H1 (cell line): ENCODE results near the gene HDX. TPM values are rescaled to one million over a fixed set of nuclear protein-coding genes. Genes with fewer than 3 reads are reported as not detected.

Source experiments
- CTCF ChIA-PET: fragments of 300-600 bp; sonication (Branson Sonifier 250); formaldehyde crosslinking; loops from one replicate; lab custom pipeline; 2021; ENCODE audit not compliant: partially characterized antibody; lab: Charles Lee
- POLR2A ChIA-PET: fragments of 300-600 bp; sonication (Branson Sonifier 250); formaldehyde crosslinking; loops from one replicate; lab custom pipeline; 2021; ENCODE audit warnings: inconsistent platforms; ENCODE audit not compliant: partially characterized antibody; lab: Charles Lee
- DNase-seq, 2 experiments: peaks; one replicate each; pipeline versions ENCODE4 v3.0.0 to v3.0.0-alpha.2; 2010 to 2022; ENCODE audit warnings: low spot score in 2 of 2, low read depth in 1 of 2, mixed read lengths in 1 of 2
- FAIRE-seq: peaks from 2 replicates; lab custom pipeline; 2011; peaks lifted over from hg19 to GRCh38; lab: Jason Lieb, UNC
- H2AFZ ChIP-seq: 2 replicates; pipeline ENCODE4 v1.8.1; 2012; ENCODE audit warnings: low read length, inconsistent platforms
- H2AK5ac ChIP-seq: 2 replicates; pipeline ENCODE4 v1.6.1; 2013; ENCODE audit warnings: low read depth, low read length
- H2BK120ac ChIP-seq: replicated peaks from 2 replicates; pipeline ENCODE3; 2013; ENCODE audit warnings: low read depth, low read length, inconsistent platforms
- H2BK12ac ChIP-seq: 2 replicates; pipeline ENCODE4 v1.6.1; 2013; ENCODE audit warnings: low read depth, low read length
- H2BK15ac ChIP-seq: 2 replicates; pipeline ENCODE4 v1.6.1; 2013; ENCODE audit warnings: low read length
- H2BK20ac ChIP-seq: 2 replicates; pipeline ENCODE4 v1.6.1; 2013; ENCODE audit warnings: low read length
- H2BK5ac ChIP-seq: 2 replicates; pipeline ENCODE4 v1.6.1; 2013; ENCODE audit warnings: low read depth, low read length
- H3K14ac ChIP-seq: 2 replicates; pipeline ENCODE4 v1.6.1; 2013; ENCODE audit warnings: inconsistent platforms; ENCODE audit not compliant: insufficient read length
- H3K18ac ChIP-seq: 2 replicates; pipeline ENCODE4 v1.6.1; 2013; ENCODE audit warnings: low read length; ENCODE audit errors: extremely low read depth
- H3K23ac ChIP-seq: 2 replicates; pipeline ENCODE4 v1.6.1; 2013; ENCODE audit warnings: inconsistent platforms; ENCODE audit not compliant: insufficient read length
- H3K23me2 ChIP-seq: 2 replicates; pipeline ENCODE4 v1.6.1; 2013; ENCODE audit warnings: low read depth, low read length
- H3K27ac ChIP-seq: 2 replicates; pipeline ENCODE4 v1.6.1; 2011; ENCODE audit warnings: low read depth, low read length, inconsistent platforms
- H3K27me3 ChIP-seq, 4 experiments: replicated peaks in 1 of 4; 1 replicate in 1 of 4; 2 replicates in 3 of 4; pipeline versions ENCODE4 v1.6.1 to v1.8.1; 2011 to 2013; ENCODE audit warnings: low read length in 3 of 4, mild to moderate bottlenecking in 3 of 4, inconsistent platforms in 2 of 4, mixed read lengths in 2 of 4, moderate library complexity in 1 of 4; ENCODE audit not compliant: control insufficient read depth in 3 of 4, insufficient read depth in 3 of 4; ENCODE audit errors: extremely low read depth in 1 of 4
- H3K36me3 ChIP-seq, 4 experiments: 2 replicates each; pipeline versions ENCODE4 v1.6.1 to v1.8.1; 2011 to 2013; ENCODE audit warnings: mild to moderate bottlenecking in 4 of 4, low read length in 3 of 4, moderate library complexity in 2 of 4, control low read depth in 1 of 4, inconsistent platforms in 1 of 4; ENCODE audit not compliant: insufficient read depth in 4 of 4, control insufficient read depth in 2 of 4
- H3K4ac ChIP-seq: replicated peaks from 2 replicates; pipeline ENCODE3; 2013; ENCODE audit warnings: low read length, low read depth, mixed read lengths, inconsistent platforms; ENCODE audit not compliant: insufficient read length
- H3K4me1 ChIP-seq, 4 experiments: replicated peaks in 1 of 4; 1 replicate in 1 of 4; 2 replicates in 3 of 4; pipeline versions ENCODE4 v1.6.1 to v1.8.1; 2011 to 2013; ENCODE audit warnings: low read length in 3 of 4, inconsistent platforms in 2 of 4, mixed read lengths in 1 of 4; ENCODE audit not compliant: insufficient read depth in 4 of 4, control insufficient read depth in 3 of 4
- H3K4me2 ChIP-seq, 2 experiments: 2 replicates each; pipeline versions ENCODE4 v1.6.1 to v1.8.1; 2011 to 2013; ENCODE audit warnings: low read depth in 2 of 2, low read length in 2 of 2, control low read depth in 1 of 2, inconsistent platforms in 1 of 2, mild to moderate bottlenecking in 1 of 2; ENCODE audit not compliant: insufficient read depth in 1 of 2
- H3K4me3 ChIP-seq, 4 experiments: fragments of 200-600, 300-600 bp in 1 of 4; sonication (generic), shearing (Covaris generic), sonication (Bioruptor Twin) in 1 of 4; 2 replicates each; pipeline versions ENCODE4 v1.5.1 to v1.8.1; 2011 to 2016; ENCODE audit warnings: low read length in 4 of 4, low read depth in 3 of 4, control low read depth in 2 of 4, inconsistent platforms in 2 of 4, mild to moderate bottlenecking in 2 of 4, mixed read lengths in 1 of 4, moderate library complexity in 1 of 4; ENCODE audit not compliant: insufficient read depth in 2 of 4; ENCODE audit errors: extremely low read depth in 1 of 4
- H3K56ac ChIP-seq: replicated peaks from 2 replicates; pipeline ENCODE3; 2013; ENCODE audit warnings: low read depth, mild to moderate bottlenecking, mixed read lengths, low read length, inconsistent platforms; ENCODE audit not compliant: insufficient read length
- H3K79me1 ChIP-seq: 2 replicates; pipeline ENCODE4 v1.6.1; 2013; ENCODE audit warnings: low read depth, low read length, control low read depth
- H3K79me2 ChIP-seq, 2 experiments: 2 replicates each; pipeline versions ENCODE4 v1.6.1 to v1.8.1; 2012 to 2013; ENCODE audit warnings: low read length in 2 of 2, mild to moderate bottlenecking in 2 of 2, inconsistent platforms in 1 of 2; ENCODE audit not compliant: insufficient read depth in 2 of 2, control insufficient read depth in 1 of 2
- H3K9ac ChIP-seq, 4 experiments: replicated peaks in 1 of 4; 1 replicate in 1 of 4; 2 replicates in 3 of 4; pipeline versions ENCODE4 v1.6.1 to v1.8.1; 2011 to 2013; ENCODE audit warnings: low read depth in 3 of 4, low read length in 3 of 4, control low read depth in 2 of 4, mild to moderate bottlenecking in 2 of 4, moderate library complexity in 2 of 4, inconsistent platforms in 1 of 4; ENCODE audit errors: extremely low read depth in 1 of 4
- H3K9me3 ChIP-seq, 2 experiments: 2 replicates each; pipeline versions ENCODE4 v1.6.1 to v1.8.1; 2012 to 2013; ENCODE audit warnings: mild to moderate bottlenecking in 2 of 2, moderate library complexity in 2 of 2, control low read depth in 1 of 2, inconsistent platforms in 1 of 2, low read depth in 1 of 2, low read length in 1 of 2, mixed read lengths in 1 of 2; ENCODE audit not compliant: insufficient read depth in 2 of 2
- H4K20me1 ChIP-seq, 2 experiments: replicated peaks in 1 of 2; 2 replicates each; pipeline versions ENCODE3 to v1.8.1; 2011 to 2013; ENCODE audit warnings: inconsistent platforms in 2 of 2, low read length in 2 of 2, mild to moderate bottlenecking in 1 of 2; ENCODE audit not compliant: insufficient read depth in 2 of 2, control insufficient read depth in 1 of 2
- H4K5ac ChIP-seq: 2 replicates; pipeline ENCODE4 v1.6.1; 2013; ENCODE audit warnings: low read length, low read depth, mixed read lengths, inconsistent platforms; ENCODE audit not compliant: insufficient read length
- H4K8ac ChIP-seq: 2 replicates; pipeline ENCODE4 v1.8.0; 2013; ENCODE audit warnings: mild to moderate bottlenecking, moderate library complexity, low read length, inconsistent platforms; ENCODE audit not compliant: insufficient read depth; ENCODE audit errors: extremely low read depth
- H4K91ac ChIP-seq: replicated peaks from 2 replicates; pipeline ENCODE3; 2013; ENCODE audit warnings: low read length, mixed read lengths, inconsistent platforms; ENCODE audit not compliant: insufficient read length
- ASH2L ChIP-seq: fragments of 200-600, 300-600 bp; sonication (generic); IDR thresholded peaks from one replicate; pipeline ENCODE4 v1.7.1; 2017; ENCODE audit warnings: low read length
- BRCA1 ChIP-seq: IDR thresholded peaks from 2 replicates; pipeline ENCODE4 v1.6.1; 2012; ENCODE audit warnings: low read depth, low read length, improper control_type of control experiment
- CEBPB ChIP-seq: IDR thresholded peaks from 2 replicates; pipeline ENCODE4 v1.6.1; 2012; ENCODE audit warnings: low read depth, low read length
- CTBP2 ChIP-seq: IDR thresholded peaks from 2 replicates; pipeline ENCODE4 v1.7.0; 2011; ENCODE audit warnings: borderline replicate concordance, mild to moderate bottlenecking, moderate library complexity, mixed read lengths, low read length; ENCODE audit not compliant: insufficient read depth, insufficient read length
- EGR1 ChIP-seq: IDR thresholded peaks from 2 replicates; pipeline ENCODE4 v1.6.1; 2011; ENCODE audit warnings: low read depth, low read length, borderline replicate concordance
- GABPA ChIP-seq: IDR thresholded peaks from 2 replicates; pipeline ENCODE4 v1.6.1; 2011; ENCODE audit warnings: mild to moderate bottlenecking, low read length, moderate library complexity, borderline replicate concordance; ENCODE audit not compliant: insufficient read depth
- GTF2F1 ChIP-seq: IDR thresholded peaks from 2 replicates; pipeline ENCODE4 v1.6.1; 2012; ENCODE audit warnings: low read depth, low read length, improper control_type of control experiment, borderline replicate concordance
- JUND ChIP-seq: IDR thresholded peaks from 2 replicates; pipeline ENCODE4 v1.6.1; 2011; ENCODE audit warnings: mild to moderate bottlenecking, improper control_type of control experiment, low read length
- KDM1A ChIP-seq: fragments of 200-600, 300-600 bp; sonication (generic); IDR thresholded peaks from 2 replicates; pipeline ENCODE4 v1.7.1; 2016; ENCODE audit warnings: mild to moderate bottlenecking, low read length, borderline replicate concordance
- POU5F1 ChIP-seq: IDR thresholded peaks from 2 replicates; pipeline ENCODE4 v1.6.1; 2011; ENCODE audit warnings: low read depth, mild to moderate bottlenecking, low read length, moderate library complexity
- RBBP5 ChIP-seq: IDR thresholded peaks from 2 replicates; pipeline ENCODE4 v1.7.1; 2012; ENCODE audit warnings: low read depth, mild to moderate bottlenecking, inconsistent platforms, low read length, moderate library complexity, borderline replicate concordance
- RFX5 ChIP-seq: IDR thresholded peaks from 2 replicates; pipeline ENCODE4 v1.6.1; 2011; ENCODE audit warnings: low read depth, low read length, improper control_type of control experiment, borderline replicate concordance
- SIN3A ChIP-seq, 2 experiments: IDR thresholded peaks in 1 of 2; conservative IDR thresholded peaks in 1 of 2; 2 replicates each; pipeline ENCODE4 v1.6.1; 2011 to 2012; ENCODE audit warnings: low read length in 2 of 2, improper control_type of control experiment in 1 of 2, low read depth in 1 of 2, mild to moderate bottlenecking in 1 of 2
- SIX5 ChIP-seq: IDR thresholded peaks from 2 replicates; pipeline ENCODE4 v1.6.1; 2011; ENCODE audit warnings: mild to moderate bottlenecking, low read depth, low read length
- SP4 ChIP-seq: IDR thresholded peaks from 2 replicates; pipeline ENCODE4 v1.6.1; 2012; ENCODE audit warnings: low read length, inconsistent platforms
- SUZ12 ChIP-seq: fragments of 200-600 bp; sonication (generic); IDR thresholded peaks from 2 replicates; pipeline ENCODE4 v1.6.1; 2012; ENCODE audit warnings: mild to moderate bottlenecking, inconsistent platforms, low read length, moderate library complexity, mixed read lengths
- YY1 ChIP-seq: IDR thresholded peaks from 2 replicates; pipeline ENCODE4 v1.6.1; 2011; ENCODE audit warnings: low read depth, mild to moderate bottlenecking, low read length
- polyA plus RNA-seq, 7 experiments: library from polyadenylated mRNA; depleted of rRNA in 3 of 7; stranded (reverse) in 5 of 7; unstranded in 2 of 7; fragments of >200 nt in 5 of 7; fragments of 200-250 nt in 2 of 7; gene quantifications; 1 replicate in 5 of 7; 2 replicates in 1 of 7; 4 replicates in 1 of 7; pipeline versions ENCODE4 v1.2.1 to v1.2.3, GENCODE V29; 2011 to 2013; ENCODE audit warnings: missing spikeins in 2 of 7, mixed read lengths in 2 of 7
- total RNA-seq: library from RNA; stranded (reverse); fragmentation: NEBNext Ultra II Directional; extraction: Animal tissue kit (Norgen Biotek cat#: 25700); gene quantifications from 2 replicates; pipeline ENCODE4 v1.2.1, GENCODE V29; 2021

HDX gene
- total and polyA plus RNA-seq, 2 of the 8 experiments (the other 6 are each of a cell fraction or from before 2014, with no cell fraction given) = 0.54 to 10.2 TPM

GRCh38 chrX:84415140-84415539 lies 87.1 kb downstream of the HDX start:
- no peaks in the 10 kb centered on the region for H3K9me3 ChIP-seq
- H2AK5ac ChIP-seq = no peak overlapping the region
- no peaks in the 10 kb centered on the region for H3K79me1 ChIP-seq
- no peak overlapping the region for H3K23ac ChIP-seq
- no peak overlapping the region for H4K5ac ChIP-seq
- H3K23me2 ChIP-seq = no peaks in the 10 kb centered on the region
- no peak overlapping the region for H3K18ac ChIP-seq
- CTCF ChIA-PET = no interaction called here
- DNase-seq = no peak
- no peaks in the 10 kb centered on the region for H3K36me3 ChIP-seq
- no peak overlapping the region for H3K9ac ChIP-seq
- no peak overlapping the region for H2AFZ ChIP-seq
- no peak overlapping the region for H4K8ac ChIP-seq
- H3K27ac ChIP-seq = no peak overlapping the region
- TF ChIP-seq SIN3A (conservative IDR thresholded peaks at IDR 0.05 in 1 of 2, IDR thresholded peaks at IDR 0.05 in 1 of 2; ENCODE audit: low read depth in 1 of 2, low read length in 2 of 2) = no peak
- no peak for TF ChIP-seq POU5F1
- TF ChIP-seq CEBPB = no peak
- TF ChIP-seq CTBP2 = no peak
- TF ChIP-seq GTF2F1 = no peak
- TF ChIP-seq SP4 = no peak
- TF ChIP-seq BRCA1 = no peak
- TF ChIP-seq SUZ12 = no peak
- TF ChIP-seq JUND = no peak
- TF ChIP-seq GABPA = no peak
- no peak for TF ChIP-seq EGR1
- TF ChIP-seq SIX5 = no peak
- no peak for TF ChIP-seq ASH2L
- TF ChIP-seq RFX5 = no peak
- TF ChIP-seq RBBP5 = no peak
- no peak for TF ChIP-seq YY1
- TF ChIP-seq KDM1A = no peak
- POLR2A ChIA-PET = no interaction called here
- no peaks in the 10 kb centered on the region for H3K27me3 ChIP-seq
- H2BK120ac ChIP-seq = no peak overlapping the region
- no peak overlapping the region for H3K56ac ChIP-seq
- no peak overlapping the region for H3K14ac ChIP-seq
- no peak overlapping the region for H2BK20ac ChIP-seq
- H3K79me2 ChIP-seq = no peaks in the 10 kb centered on the region
- H3K4me1 ChIP-seq = no peaks in the 10 kb centered on the region
- H2BK5ac ChIP-seq = no peak overlapping the region
- H4K91ac ChIP-seq = no peak overlapping the region
- no peak overlapping the region for H2BK12ac ChIP-seq
- H3K4ac ChIP-seq = no peak overlapping the region
- no peak for FAIRE-seq
- H3K4me2 ChIP-seq = no peak overlapping the region
- no peak overlapping the region for H3K4me3 ChIP-seq
- no peak overlapping the region for H2BK15ac ChIP-seq
- no peaks in the 10 kb centered on the region for H4K20me1 ChIP-seq
